ENCODE results near the gene S100A3.

- no peak for TF ChIP-seq CREB1 (IDR thresholded peaks at IDR 0.05; ENCODE audit: low read depth)
- TF ChIP-seq USF1 (IDR thresholded peaks at IDR 0.05): no peak
- no peak for TF ChIP-seq TEAD4 (IDR thresholded peaks at IDR 0.05)
- no peak for TF ChIP-seq EP300 (IDR thresholded peaks at IDR 0.05; ENCODE audit: borderline replicate concordance)
- peak; percentile 69 for TF ChIP-seq MAX (IDR thresholded peaks at IDR 0.05)
Observed at GRCh38 chr1:153546796-153547559, 2.1 kb downstream of the S100A3 start.
